Camera-type eye (tissue), 1 donor: ENCODE data around the gene WWP2. TPM values are rescaled to one million over a fixed set of nuclear protein-coding genes. Genes with fewer than 3 reads are reported as not detected.

Experiments
- total RNA-seq: library from RNA; depleted of rRNA; stranded (reverse); fragments of >200 nt; gene quantifications from one replicate; pipeline ENCODE4 v1.2.3, GENCODE V29; 2014

WWP2 gene
- total RNA-seq: 41.9 TPM

DNA sequence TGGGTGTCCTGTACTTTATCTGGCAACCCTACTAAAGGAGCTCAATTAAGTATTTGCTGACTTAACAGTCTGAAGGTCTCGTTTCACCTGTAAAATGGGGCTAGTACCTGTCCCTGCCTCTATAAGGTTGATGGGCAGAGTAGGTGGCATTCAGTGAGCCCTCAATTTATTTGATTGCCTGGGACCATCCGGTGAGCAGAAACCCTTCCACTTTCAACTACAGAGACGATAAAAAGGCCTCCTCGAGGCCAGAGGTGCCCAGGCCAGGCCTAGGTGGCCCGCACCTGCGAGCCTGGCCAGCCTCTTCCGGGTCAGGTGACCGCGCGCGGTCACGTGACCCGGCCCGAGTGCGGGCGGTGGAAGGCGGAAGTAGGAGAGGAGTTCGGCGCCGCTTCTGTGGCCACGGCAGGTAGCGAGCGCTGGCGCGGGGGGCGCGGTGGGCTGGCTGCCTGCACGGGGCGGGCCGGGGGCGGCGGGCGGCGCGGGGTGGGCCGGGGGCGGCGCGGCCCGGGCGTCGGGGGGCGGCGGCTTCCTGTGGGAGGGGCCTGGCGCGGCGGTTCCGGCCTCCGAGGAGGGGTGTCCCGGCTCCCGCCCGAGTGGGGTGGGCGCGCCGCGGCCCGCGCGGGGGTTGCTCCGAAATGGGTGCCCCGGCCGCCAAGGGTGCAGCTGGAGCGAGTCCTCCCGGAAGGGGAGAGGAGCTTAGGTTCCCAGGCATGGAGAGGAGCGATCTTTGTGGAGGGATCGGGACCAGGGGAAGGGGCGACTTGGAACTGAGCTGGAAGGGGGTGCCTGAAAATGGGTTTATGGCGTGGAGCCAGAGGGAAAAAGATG lies at the start of gene WWP2:
Gene WWP2 (plus strand): TSS at position 350 of the 831 bp plus-strand sequence. CDS start 24,679 bp downstream, outside the sequence.

GRCh38 chr16:69726313-69727060 lies 35.6 kb upstream of the WWP2 start, which contains the start of gene NQO1:
TSS of gene NQO1 (minus strand) at chr16:69726560. CDS start at chr16:69726439, 121 bp downstream.

DNA sequence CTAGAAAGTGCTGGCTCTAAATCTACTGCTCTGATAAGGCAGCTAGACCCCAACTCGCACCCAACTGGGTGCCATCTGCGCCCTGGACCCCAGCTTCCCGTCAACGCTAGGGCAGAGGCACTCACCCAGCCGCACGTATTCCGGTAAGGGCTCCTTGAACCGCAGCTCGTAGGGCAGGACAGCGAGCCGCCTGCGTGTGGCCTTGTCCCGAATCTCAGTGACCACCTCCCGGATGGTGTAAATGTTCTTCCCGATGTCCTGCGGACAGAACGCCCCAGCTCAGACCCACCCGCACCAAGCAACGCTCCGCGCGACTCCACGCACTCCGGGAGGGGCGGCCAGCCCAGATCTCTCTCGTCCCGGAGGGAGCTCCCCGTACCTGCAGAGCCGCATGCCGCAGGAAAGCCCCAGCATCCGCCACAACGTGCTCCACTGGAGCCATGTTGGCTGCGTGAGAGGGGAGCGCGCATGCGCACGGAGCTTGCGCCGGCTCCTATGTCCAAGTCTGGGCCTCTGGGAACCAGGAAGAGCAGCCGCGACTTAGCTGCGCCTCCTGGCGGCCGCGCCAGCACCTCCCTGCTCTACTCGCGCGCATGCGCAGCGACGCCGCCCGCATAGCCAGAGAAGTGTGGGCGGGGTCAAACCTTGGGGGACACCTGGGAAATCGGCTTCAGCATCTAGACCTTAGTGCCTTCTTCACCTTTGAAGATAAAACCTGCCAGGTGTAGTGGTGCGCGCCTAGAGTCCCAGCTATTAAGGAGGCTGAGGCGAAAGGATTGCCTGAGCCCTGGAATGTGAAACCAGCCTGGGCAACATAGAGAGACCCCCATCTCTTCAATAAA lies 7.4 kb upstream of the WWP2 start, which contains the start of gene NOB1:
Gene NOB1 (minus strand): TSS at position 458 of the 842 bp plus-strand sequence. CDS start 16 bp downstream, at position 442.

DNA sequence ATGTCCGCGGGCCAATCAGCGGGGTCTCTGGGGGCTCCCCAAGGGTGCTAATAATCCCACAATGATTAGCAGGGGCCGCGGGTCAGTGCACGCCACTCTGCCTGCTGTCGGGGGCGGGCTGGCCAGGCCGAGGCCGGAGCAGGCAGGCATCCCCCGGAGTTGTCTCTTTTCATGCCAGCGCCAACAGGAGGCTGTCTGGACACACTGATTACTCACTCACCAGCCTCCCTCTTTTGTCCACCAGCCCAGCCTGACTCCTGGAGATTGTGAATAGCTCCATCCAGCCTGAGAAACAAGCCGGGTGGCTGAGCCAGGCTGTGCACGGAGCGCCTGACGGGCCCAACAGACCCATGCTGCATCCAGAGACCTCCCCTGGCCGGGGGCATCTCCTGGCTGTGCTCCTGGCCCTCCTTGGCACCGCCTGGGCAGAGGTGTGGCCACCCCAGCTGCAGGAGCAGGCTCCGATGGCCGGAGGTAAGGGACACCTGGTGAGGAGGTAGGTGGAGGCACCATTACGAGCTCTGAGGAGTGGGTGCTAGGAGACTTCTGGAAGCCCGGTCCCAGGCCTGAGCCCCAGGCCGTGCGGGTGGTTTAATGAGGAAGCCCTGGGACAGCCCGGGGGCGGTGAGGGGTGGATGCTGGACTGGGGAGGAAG lies 189.0 kb downstream of the WWP2 start, which contains the start of gene CLEC18A:
Gene CLEC18A (plus strand): TSS at position 318 of the 655 bp plus-strand sequence. CDS start 33 bp downstream, at position 351.

Other genes with a start within 250 kb of the WWP2 start
- 79.0 TPM for gene NFAT5, start 196.4 kb upstream of the WWP2 start, total RNA-seq
- 14.5 TPM for gene NQO1, start 35.8 kb upstream of the WWP2 start, total RNA-seq
- 19.2 TPM for gene NOB1, start 7.4 kb upstream of the WWP2 start, total RNA-seq
- gene CLEC18A, start 189.0 kb downstream of the WWP2 start, total RNA-seq: 6.9 TPM